ENCODE data around the gene CAMKK2.

DNA sequence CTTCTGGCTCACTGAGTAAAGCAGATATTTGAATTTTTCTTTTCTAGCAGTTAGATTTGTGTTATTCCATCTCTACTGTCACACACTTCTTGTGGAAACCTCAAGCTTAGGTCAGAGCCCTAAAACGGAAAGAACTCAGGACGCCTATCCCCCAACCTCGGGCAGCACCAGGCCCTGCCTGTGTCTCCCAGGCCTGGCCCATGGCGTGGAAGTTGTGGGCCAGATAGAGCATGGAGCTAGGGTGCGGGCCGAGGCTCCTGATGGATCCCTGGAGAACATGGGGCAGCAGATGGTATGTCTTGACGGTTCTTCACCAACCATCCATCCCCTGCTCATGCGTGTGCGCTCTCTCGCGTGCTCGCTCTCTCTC lies 66.0 kb downstream of the CAMKK2 start:
- TF ChIP-seq CTCF (conservative IDR thresholded peaks at IDR 0.05; ENCODE audit: low read length) = no peak
- TF ChIP-seq EZH2phosphoT487 (IDR thresholded peaks at IDR 0.05; ENCODE audit: borderline replicate concordance) = no peak
